NAMALWA (cell line): ENCODE results near the gene RHOBTB1.
A peak's percentile ranks its signal among the peaks of the same experiment; 100 is the strongest.
"Not testable (repeated sequence)": the region's sequence is repeated elsewhere in the genome, so short reads cannot be mapped to it uniquely, and the experiment has no call there.

ENCODE experiments used
- DNase-seq: peaks from one replicate; pipeline ENCODE4 v3.0.0-alpha.2; 2015; ENCODE audit warnings: low spot score

RHOBTB1 gene

GRCh38 chr10:60944058-60944909 is at the start of gene RHOBTB1:
Gene RHOBTB1, minus strand, starts transcription at chr10:60944185. Its CDS starts 32,643 bp downstream, at chr10:60911542.
- DNase-seq, result no peak

GRCh38 chr10:60992636-60993035 is 48.7 kb upstream of the RHOBTB1 start:
- no peak for DNase-seq

- no peak for DNase-seq
Measured at GRCh38 chr10:60990663-60991062, 46.7 kb upstream of the RHOBTB1 start.

- peak; percentile 46 for DNase-seq
Measured at GRCh38 chr10:60989400-60989876, 45.5 kb upstream of the RHOBTB1 start.

GRCh38 chr10:60986791-60987190 is 42.8 kb upstream of the RHOBTB1 start:
- DNase-seq, result no peak

- DNase-seq, result no peak
Measured at GRCh38 chr10:60985951-60986350, 42.0 kb upstream of the RHOBTB1 start.

GRCh38 chr10:60980997-60981396 is 37.0 kb upstream of the RHOBTB1 start:
- no peak for DNase-seq

- DNase-seq, result no peak
Measured at GRCh38 chr10:60979667-60980104, 35.7 kb upstream of the RHOBTB1 start.

- DNase-seq, result no peak
Measured at GRCh38 chr10:60978287-60979115, 34.5 kb upstream of the RHOBTB1 start.

GRCh38 chr10:60977161-60978122 is 33.5 kb upstream of the RHOBTB1 start:
- no peak for DNase-seq

GRCh38 chr10:60976687-60977086 is 32.7 kb upstream of the RHOBTB1 start:
- no peak for DNase-seq

GRCh38 chr10:60975716-60976115 is 31.7 kb upstream of the RHOBTB1 start:
- no peak for DNase-seq

- DNase-seq, result no peak
Measured at GRCh38 chr10:60974463-60975149, 30.6 kb upstream of the RHOBTB1 start.

GRCh38 chr10:60973086-60973485 is 29.1 kb upstream of the RHOBTB1 start:
- no peak for DNase-seq

- not testable (repeated sequence) for DNase-seq
Measured at GRCh38 chr10:60972181-60972580, 28.2 kb upstream of the RHOBTB1 start.

GRCh38 chr10:60970526-60970925 is 26.5 kb upstream of the RHOBTB1 start:
- DNase-seq, result no peak

GRCh38 chr10:60968504-60968903 is 24.5 kb upstream of the RHOBTB1 start:
- no peak for DNase-seq

GRCh38 chr10:60967854-60968484 is 24.0 kb upstream of the RHOBTB1 start:
- DNase-seq, result no peak

- no peak for DNase-seq
Measured at GRCh38 chr10:60967260-60967659, 23.3 kb upstream of the RHOBTB1 start.

GRCh38 chr10:60965696-60966095 is 21.7 kb upstream of the RHOBTB1 start:
- DNase-seq, result no peak
